ENCODE results near the gene GNG12. TPM values are rescaled to one million over a fixed set of nuclear protein-coding genes. Genes with fewer than 3 reads are reported as not detected.

Gene GNG12
- total and polyA plus RNA-seq, 9 of the 15 experiments (the other 6 are each of a cell fraction or from before 2014, with no cell fraction given): 2.6 to 6.0 (median 4.1) TPM

DNA sequence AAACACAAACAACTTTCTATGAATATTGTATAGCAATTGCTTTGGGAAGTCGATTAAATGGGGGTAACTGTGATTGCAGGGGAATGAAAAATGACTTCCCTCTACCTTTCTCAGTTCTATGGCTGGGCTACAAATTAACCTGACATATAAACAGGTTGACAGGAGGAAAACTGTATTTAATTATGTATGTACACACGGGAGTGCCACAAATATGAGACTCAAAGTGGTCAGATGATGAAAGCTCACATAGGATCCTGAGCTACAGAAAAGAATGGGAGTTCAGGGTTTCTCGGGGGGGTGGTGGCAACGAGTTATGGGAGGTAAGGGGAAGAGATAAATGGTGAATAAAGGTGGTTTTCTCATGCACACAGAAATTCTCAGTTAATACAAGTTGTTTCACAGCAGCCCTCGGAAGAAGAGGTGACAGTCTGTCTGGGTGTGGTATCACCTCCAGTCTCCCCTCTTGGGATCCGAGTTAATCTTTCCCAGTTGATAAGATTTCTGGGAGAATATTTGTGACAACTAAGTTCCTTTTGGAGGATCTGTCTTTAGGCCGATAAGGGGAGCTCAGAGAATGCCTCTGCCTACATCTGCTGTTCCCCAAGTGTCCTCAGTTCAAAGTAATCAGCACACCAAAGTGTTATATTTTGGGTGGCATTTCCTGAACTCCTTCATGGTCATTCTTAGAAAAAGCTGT is 122.0 kb downstream of the GNG12 start (continued):
- TF ChIP-seq RCOR1 (IDR thresholded peaks at IDR 0.05; ENCODE audit: borderline replicate concordance in 1 of 2, low read depth in 2 of 2, low read length in 2 of 2) (no peak; a peak in 1 of 4 replicates), TRIM28 (IDR thresholded peaks at IDR 0.05) (no peak), ZNF592 (IDR thresholded peaks at IDR 0.05) (no peak; the same call in 1 of the 2 replicates), ZC3H8 (IDR thresholded peaks at IDR 0.05) (no peak), RBM14 (IDR thresholded peaks at IDR 0.05; ENCODE audit: borderline replicate concordance, insufficient read depth, low read depth, low read length) (no peak), SAP30 (IDR thresholded peaks at IDR 0.05; ENCODE audit: borderline replicate concordance, insufficient read depth, low read depth, low read length, poor library complexity, severe bottlenecking) (no peak), BRF1 (IDR thresholded peaks at IDR 0.05; ENCODE audit: borderline replicate concordance, extremely low read depth, insufficient read length) (no peak), SRSF1 (IDR thresholded peaks at IDR 0.05; ENCODE audit: low read depth, low read length) (no peak), NFE2 (IDR thresholded peaks at IDR 0.05; ENCODE audit: low read depth) (no peak), ZFX (CRISPR knock-in tag; IDR thresholded peaks at IDR 0.05) (no peak), MLX (CRISPR knock-in tag; conservative IDR thresholded peaks at IDR 0.05) (no peak), HDAC1 (IDR thresholded peaks at IDR 0.05) (peak in 1 of 2 experiments; percentile 32; a peak in 1 of 4 replicates), NCOR1 (IDR thresholded peaks at IDR 0.05) (peak; percentile 71), ZNF124 (CRISPR knock-in tag; IDR thresholded peaks at IDR 0.05) (no peak), DDX20 (tag; IDR thresholded peaks at IDR 0.05; ENCODE audit: low read depth) (no peak), GATA2 (CRISPR knock-in tag; IDR thresholded peaks at IDR 0.05) (no peak; the same call in 1 of the 2 replicates), ZNF134 (CRISPR knock-in tag; conservative IDR thresholded peaks at IDR 0.05) (no peak), CBX2 (IDR thresholded peaks at IDR 0.05; ENCODE audit: insufficient read depth, low read length, poor library complexity, severe bottlenecking) (no peak)
- TF ChIP-seq, protein P1, sequence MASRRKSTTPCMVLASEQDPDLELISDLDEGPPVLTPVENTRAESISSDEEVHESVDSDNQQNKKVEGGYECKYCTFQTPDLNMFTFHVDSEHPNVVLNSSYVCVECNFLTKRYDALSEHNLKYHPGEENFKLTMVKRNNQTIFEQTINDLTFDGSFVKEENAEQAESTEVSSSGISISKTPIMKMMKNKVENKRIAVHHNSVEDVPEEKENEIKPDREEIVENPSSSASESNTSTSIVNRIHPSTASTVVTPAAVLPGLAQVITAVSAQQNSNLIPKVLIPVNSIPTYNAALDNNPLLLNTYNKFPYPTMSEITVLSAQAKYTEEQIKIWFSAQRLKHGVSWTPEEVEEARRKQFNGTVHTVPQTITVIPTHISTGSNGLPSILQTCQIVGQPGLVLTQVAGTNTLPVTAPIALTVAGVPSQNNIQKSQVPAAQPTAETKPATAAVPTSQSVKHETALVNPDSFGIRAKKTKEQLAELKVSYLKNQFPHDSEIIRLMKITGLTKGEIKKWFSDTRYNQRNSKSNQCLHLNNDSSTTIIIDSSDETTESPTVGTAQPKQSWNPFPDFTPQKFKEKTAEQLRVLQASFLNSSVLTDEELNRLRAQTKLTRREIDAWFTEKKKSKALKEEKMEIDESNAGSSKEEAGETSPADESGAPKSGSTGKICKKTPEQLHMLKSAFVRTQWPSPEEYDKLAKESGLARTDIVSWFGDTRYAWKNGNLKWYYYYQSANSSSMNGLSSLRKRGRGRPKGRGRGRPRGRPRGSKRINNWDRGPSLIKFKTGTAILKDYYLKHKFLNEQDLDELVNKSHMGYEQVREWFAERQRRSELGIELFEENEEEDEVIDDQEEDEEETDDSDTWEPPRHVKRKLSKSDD (conservative IDR thresholded peaks at IDR 0.05; ENCODE audit: low read length): no peak

Measured in K562 (cell line).